ENCODE measurements around the gene GAB3. TPM values are rescaled to one million over a fixed set of nuclear protein-coding genes. Genes with fewer than 3 reads are reported as not detected.
A peak's percentile ranks its signal among the peaks of the same experiment; 100 is the strongest.

The GAB3 gene
- total RNA-seq, 1 experiment from 2014 or later: 0.69 TPM

- TF ChIP-seq SRF (IDR thresholded peaks at IDR 0.05; ENCODE audit: low read depth) (no peak), CEBPB (IDR thresholded peaks at IDR 0.05; ENCODE audit: low read depth) (no peak)
- no peaks in the 10 kb centered on the region for H3K27me3 ChIP-seq (ENCODE audit: insufficient read depth, low read length)
- no peaks in the 10 kb centered on the region for H3K9me2 ChIP-seq (ENCODE audit: insufficient read depth)
- H2AFZ ChIP-seq (ENCODE audit: low read depth, low read length, poor library complexity, severe bottlenecking): no peak overlapping the region
- H3K4me3 ChIP-seq (replicated peaks in 1 of 2; ENCODE audit: low read depth in 1 of 2, low read length in 2 of 2): no peak overlapping the region
- H3K4me1 ChIP-seq (ENCODE audit: control insufficient read depth in 1 of 2, insufficient read depth in 2 of 2, low read length in 2 of 2): no peaks in the 10 kb centered on the region
- H3K27ac ChIP-seq (ENCODE audit: low read depth, low read length): no peak overlapping the region
- POLR2A ChIA-PET: no interaction called here
- peaks cover 19 to 44% of the 10 kb centered on the region in 2 experiments; a peak in 3 of 4 replicates for H3K36me3 ChIP-seq (ENCODE audit: control insufficient read depth in 1 of 2, insufficient read depth in 2 of 2, low read length in 2 of 2)
- no peak for ATAC-seq
- BruUV-seq (replicated peaks): no TSS peak
- RAD21 ChIA-PET (ENCODE audit: low non-redundant PET in 1 of 2, low total read pairs in 2 of 2, uncharacterized antibody in 2 of 2, unreplicated experiment in 2 of 2): no interaction called here
- CTCF ChIA-PET: no interaction called here
- intact Hi-C loops (cut with micrococcal nuclease): no loop called here
- H3K9me3 ChIP-seq (ENCODE audit: control insufficient read depth in 1 of 2, insufficient read depth in 1 of 2, low read depth in 1 of 2, low read length in 2 of 2): no peaks in the 10 kb centered on the region
- no peaks in the 10 kb centered on the region for H4K20me1 ChIP-seq (ENCODE audit: insufficient read depth)
- no peak overlapping the region for H3K4me2 ChIP-seq (ENCODE audit: low read length)
- peaks cover 33% of the 10 kb centered on the region for H3K79me2 ChIP-seq (ENCODE audit: insufficient read depth, low read length)
- no peak overlapping the region for H3K9ac ChIP-seq (ENCODE audit: low read length)
- no peak for DNase-seq (ENCODE audit: low read depth, low spot score)
Measured at GRCh38 chrX:154774622-154775021, 23.7 kb upstream of the GAB3 start.

DNA sequence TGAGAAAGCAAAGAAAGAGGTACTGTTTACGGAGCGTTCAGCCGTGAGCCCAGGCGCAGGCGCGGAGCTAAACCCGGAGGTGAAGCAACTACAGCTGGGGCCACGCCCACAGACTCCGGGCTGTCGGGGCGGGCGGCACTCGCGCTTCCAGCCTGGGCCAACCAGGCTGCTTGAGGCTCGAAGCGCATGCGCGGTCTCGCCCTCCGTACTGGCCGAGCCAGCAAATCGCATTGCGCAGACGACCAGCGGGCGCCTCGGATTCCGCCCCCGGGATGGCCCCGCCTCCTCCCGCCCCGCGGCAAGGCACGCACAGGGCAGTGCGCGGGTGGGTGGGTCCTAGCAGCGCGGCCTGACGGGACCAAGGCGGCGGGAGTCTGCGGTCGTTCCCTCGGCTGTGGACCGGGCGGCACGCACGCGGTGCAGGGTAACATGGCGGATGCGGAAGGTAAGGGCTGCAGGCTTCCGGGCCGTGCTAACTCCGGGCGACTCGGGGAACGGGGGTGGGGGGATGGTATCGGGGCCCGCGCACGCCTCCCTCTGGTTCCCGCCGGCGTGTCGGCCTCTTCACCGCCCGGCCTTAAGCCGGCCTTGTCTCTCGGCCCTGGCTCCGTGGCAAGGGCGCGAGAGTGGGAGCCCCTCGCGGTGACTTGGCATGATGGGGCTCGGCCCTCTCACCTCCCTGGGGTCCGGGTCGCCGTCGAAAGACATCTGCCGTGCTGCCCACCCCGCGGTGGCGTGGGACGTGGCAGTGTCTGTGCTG lies 11.8 kb upstream of the GAB3 start, which contains the start of gene DKC1:
TSS of gene DKC1 (plus strand) at position 328 of the 760 bp plus-strand sequence. CDS start at position 430, 102 bp downstream.
- ChIA-PET POLR2A (interaction anchor here (0.6 to 1.3 kb wide), 3 partner anchors 25 to 392 kb away, joined by 3 to 5 read pairs (median 4); no protein-coding TSS in a partner anchor), CTCF (interaction anchor here (3.0 kb wide), 1 partner anchor 14 kb away, joined by 17 read pairs; no protein-coding TSS in a partner anchor), RAD21 (ENCODE audit: low non-redundant PET in 1 of 2, low total read pairs in 2 of 2, uncharacterized antibody in 2 of 2, unreplicated experiment in 2 of 2) (no interaction called here)
- H3K36me3 ChIP-seq (ENCODE audit: control insufficient read depth in 1 of 2, insufficient read depth in 2 of 2, low read length in 2 of 2): peaks cover 25 to 31% of the 10 kb centered on the region in 2 experiments
- no TSS peak for BruUV-seq (replicated peaks)
- H3K4me2 ChIP-seq (ENCODE audit: low read length): peak within 1 kb of the TSS; percentile 81
- H4K20me1 ChIP-seq (ENCODE audit: insufficient read depth): no peaks in the 10 kb centered on the region; the same call in 1 of the 2 replicates
- peak within 1 kb of the TSS; percentile 77 to 89 for H3K4me3 ChIP-seq (replicated peaks in 1 of 2; ENCODE audit: low read depth in 1 of 2, low read length in 2 of 2)
- H3K27ac ChIP-seq (ENCODE audit: low read depth, low read length): peak within 1 kb of the TSS; percentile 78
- H3K4me1 ChIP-seq (ENCODE audit: control insufficient read depth in 1 of 2, insufficient read depth in 2 of 2, low read length in 2 of 2): peaks cover 0 to 5% of the 10 kb centered on the region in 2 experiments; a peak in 1 of 4 replicates
- no peak within 1 kb of the TSS for H2AFZ ChIP-seq (ENCODE audit: low read depth, low read length, poor library complexity, severe bottlenecking)
- H3K79me2 ChIP-seq (ENCODE audit: insufficient read depth, low read length): peaks cover 49% of the 10 kb centered on the region
- intact Hi-C loops (cut with micrococcal nuclease): no loop called here
- H3K9ac ChIP-seq (ENCODE audit: low read length): peak within 1 kb of the TSS; percentile 95
- no peaks in the 10 kb centered on the region for H3K9me2 ChIP-seq (ENCODE audit: insufficient read depth)
- peak; percentile 87 for DNase-seq (ENCODE audit: low read depth, low spot score)
- H3K9me3 ChIP-seq (ENCODE audit: control insufficient read depth in 1 of 2, insufficient read depth in 1 of 2, low read depth in 1 of 2, low read length in 2 of 2): no peaks in the 10 kb centered on the region
- ATAC-seq: peak; percentile 94
- no peaks in the 10 kb centered on the region for H3K27me3 ChIP-seq (ENCODE audit: insufficient read depth, low read length)
- no peak for TF ChIP-seq EZH2 (IDR thresholded peaks at IDR 0.05)
- TF ChIP-seq FOSL1 (IDR thresholded peaks at IDR 0.05; ENCODE audit: low read depth): no peak
- TF ChIP-seq ELF1 (IDR thresholded peaks at IDR 0.05; ENCODE audit: borderline replicate concordance, low read depth): no peak
- no peak for TF ChIP-seq CTCF (IDR thresholded peaks at IDR 0.05 in 2 of 3, conservative IDR thresholded peaks at IDR 0.05 in 1 of 3; ENCODE audit: borderline replicate concordance in 1 of 3, insufficient read depth in 1 of 3, low read depth in 2 of 3, low read length in 2 of 3)
- TF ChIP-seq ZNF274 (IDR thresholded peaks at IDR 0.05; ENCODE audit: low read depth, low read length): no peak
- no peak for TF ChIP-seq ATF3 (IDR thresholded peaks at IDR 0.05)
- peak; percentile 55; the same call in 1 of the 2 replicates for TF ChIP-seq SP1 (IDR thresholded peaks at IDR 0.05; ENCODE audit: low read depth)
- TF ChIP-seq ZFX (IDR thresholded peaks at IDR 0.05): peak; percentile 72
- TF ChIP-seq YY1 (IDR thresholded peaks at IDR 0.05; ENCODE audit: extremely low read depth, insufficient replicate concordance, low read depth, low read length): peak; percentile 38
- no peak for TF ChIP-seq JUND (IDR thresholded peaks at IDR 0.05)
- no peak for TF ChIP-seq CBX3 (IDR thresholded peaks at IDR 0.05; ENCODE audit: low read depth)
- no peak for TF ChIP-seq EZH2phosphoT487 (IDR thresholded peaks at IDR 0.05; ENCODE audit: borderline replicate concordance)
- TF ChIP-seq RAD21 (IDR thresholded peaks at IDR 0.05; ENCODE audit: low read depth): no peak
- no peak for TF ChIP-seq SRF (IDR thresholded peaks at IDR 0.05; ENCODE audit: low read depth)
- TF ChIP-seq EGR1 (IDR thresholded peaks at IDR 0.05; ENCODE audit: low read depth): peak; percentile 74
- TF ChIP-seq CEBPB (IDR thresholded peaks at IDR 0.05; ENCODE audit: low read depth): peak; percentile 74
- TF ChIP-seq POLR2AphosphoS5 (IDR thresholded peaks at IDR 0.05; ENCODE audit: low read depth, low read length): peak; percentile 76
- no peak for TF ChIP-seq POLR2A (IDR thresholded peaks at IDR 0.05; ENCODE audit: borderline replicate concordance, extremely low read depth, insufficient read depth, insufficient read length)

All from HCT116 (cell line).